A549 (cell line): ENCODE measurements around the gene DLGAP5. TPM values are rescaled to one million over a fixed set of nuclear protein-coding genes. Genes with fewer than 3 reads are reported as not detected.
A peak's percentile ranks its signal among the peaks of the same experiment; 100 is the strongest.

ENCODE experiments used
- ATAC-seq, 2 experiments: fragments of 200-7000 bp in 1 of 2; fragments of >200 bp in 1 of 2; cut with Nextera tagmentation in 1 of 2; cut with Tn5 transposase in 1 of 2; 3 replicates each; pipeline versions ENCODE4 v1.8.0 to v1.9.1; 2018 to 2020; ENCODE audit warnings: mild to moderate bottlenecking in 1 of 2, moderate library complexity in 1 of 2
- CTCF ChIA-PET: fragments of 300-600 bp; sonication (Branson Sonifier 250); formaldehyde crosslinking; extraction: SDS; loops from one replicate; lab custom pipeline; 2021; ENCODE audit warnings: antibody characterized with exemption, inconsistent platforms; lab: Yijun Ruan, JAX
- POLR2A ChIA-PET: fragments of 350-600 bp; formaldehyde crosslinking; extraction: SDS; loops from one replicate; lab custom pipeline; 2021; ENCODE audit warnings: antibody characterized with exemption, inconsistent platforms; lab: Yijun Ruan, JAX
- DNase-seq, 2 experiments: peaks; one replicate each; pipeline versions ENCODE4 v3.0.0 to v3.0.0-alpha.2; 2011 to 2016; ENCODE audit warnings: low read depth in 1 of 2, low spot score in 1 of 2
- FAIRE-seq: peaks from 2 replicates; lab custom pipeline; 2011; peaks lifted over from hg19 to GRCh38; lab: Jason Lieb, UNC
- H3K27ac ChIP-seq, 2 experiments: fragments of >200 bp; sonication (Bioruptor Twin); formaldehyde crosslinking; 3 replicates each; pipeline ENCODE4 v1.5.1; 2016 to 2017
- H3K4me1 ChIP-seq: fragments of >200 bp; sonication (Bioruptor Twin); formaldehyde crosslinking; 3 replicates; pipeline ENCODE4 v1.6.1; 2016
- H3K4me2 ChIP-seq: fragments of >200 bp; sonication (Bioruptor Twin); formaldehyde crosslinking; 3 replicates; pipeline ENCODE4 v1.6.1; 2016
- H3K4me3 ChIP-seq: fragments of >200 bp; sonication (Bioruptor Twin); formaldehyde crosslinking; 3 replicates; pipeline ENCODE4 v1.5.1; 2016
- H3K9me3 ChIP-seq: fragments of >200 bp; sonication (Bioruptor Twin); formaldehyde crosslinking; 3 replicates; pipeline ENCODE4 v1.6.1; 2016
- CBX2 ChIP-seq: fragments of 200-600 bp; sonication (generic); IDR thresholded peaks from 2 replicates; pipeline ENCODE4 v1.6.1; 2016; ENCODE audit warnings: low read depth, mild to moderate bottlenecking, borderline replicate concordance
- CBX8 ChIP-seq: fragments of 200-600 bp; sonication (generic); IDR thresholded peaks from 2 replicates; pipeline ENCODE4 v1.6.1; 2016
- CHD2 ChIP-seq: fragments of 150-350 bp; IDR thresholded peaks from 2 replicates; pipeline ENCODE4 v1.6.1; 2014; ENCODE audit warnings: low read length; ENCODE audit not compliant: partially characterized antibody
- CHD4 ChIP-seq: fragments of 200-600 bp; sonication (generic); IDR thresholded peaks from 2 replicates; pipeline ENCODE4 v1.6.1; 2016; ENCODE audit warnings: antibody characterized with exemption, mild to moderate bottlenecking, borderline replicate concordance
- EHMT2 ChIP-seq: fragments of 200-600 bp; sonication (generic); IDR thresholded peaks from 2 replicates; pipeline ENCODE4 v1.6.1; 2016; ENCODE audit warnings: antibody characterized with exemption, low read depth, mild to moderate bottlenecking, moderate library complexity
- EP300 ChIP-seq, 2 experiments: fragments of >200 bp; sonication (Bioruptor Twin); formaldehyde crosslinking; IDR thresholded peaks; 2 replicates in 1 of 2; 3 replicates in 1 of 2; pipeline ENCODE4 v1.6.1; 2016 to 2017
- ESRRA ChIP-seq: fragments of 150-350 bp; IDR thresholded peaks from 2 replicates; pipeline ENCODE4 v1.6.1; 2014; ENCODE audit warnings: mild to moderate bottlenecking, low read length, borderline replicate concordance
- FOSB ChIP-seq: fragments of 250-450 bp; sonication (Bioruptor Pico); IDR thresholded peaks from 2 replicates; pipeline ENCODE4 v1.5.0; 2020; ENCODE audit warnings: mild to moderate bottlenecking, moderate library complexity
- FOXS1 ChIP-seq: fragments of 250-450 bp; sonication (Bioruptor Pico); IDR thresholded peaks from 2 replicates; pipeline ENCODE4 v1.5.0; 2020; ENCODE audit warnings: mild to moderate bottlenecking, moderate library complexity
- HEYL ChIP-seq: fragments of 250-450 bp; sonication (Bioruptor Pico); IDR thresholded peaks from 2 replicates; pipeline ENCODE4 v1.8.0; 2021; ENCODE audit warnings: mild to moderate bottlenecking, moderate library complexity
- HOXA7 ChIP-seq: fragments of 250-450 bp; sonication (Bioruptor Pico); IDR thresholded peaks from 2 replicates; pipeline ENCODE4 v1.5.0; 2020; ENCODE audit warnings: mild to moderate bottlenecking, moderate library complexity
- HOXB13 ChIP-seq: fragments of 250-450 bp; sonication (Bioruptor Pico); IDR thresholded peaks from 2 replicates; pipeline ENCODE4 v1.5.0; 2020; ENCODE audit warnings: low read depth, mild to moderate bottlenecking, moderate library complexity
- HOXB5 ChIP-seq: fragments of 250-450 bp; sonication (Bioruptor Pico); IDR thresholded peaks from 2 replicates; pipeline ENCODE4 v1.5.0; 2020; ENCODE audit warnings: mild to moderate bottlenecking, moderate library complexity
- JUN ChIP-seq, 2 experiments: fragments of >200 bp; sonication (Bioruptor Twin); formaldehyde crosslinking; IDR thresholded peaks; 2 replicates in 1 of 2; 3 replicates in 1 of 2; pipeline ENCODE4 v1.6.1; 2016 to 2017
- JUNB ChIP-seq: fragments of >200 bp; sonication (Bioruptor Twin); formaldehyde crosslinking; IDR thresholded peaks from 2 replicates; pipeline ENCODE4 v1.6.1; 2016
- MAZ ChIP-seq: fragments of 150-350 bp; IDR thresholded peaks from 2 replicates; pipeline ENCODE4 v1.6.1; 2014; ENCODE audit warnings: antibody characterized with exemption, low read depth, low read length, borderline replicate concordance
- MYC ChIP-seq: IDR thresholded peaks from 2 replicates; pipeline ENCODE4 v1.6.1; 2012; ENCODE audit warnings: mild to moderate bottlenecking, inconsistent platforms, low read length, improper control_type of control experiment, borderline replicate concordance
- NPAS2 ChIP-seq: fragments of 250-450 bp; sonication (Bioruptor Pico); IDR thresholded peaks from 2 replicates; pipeline ENCODE4 v1.8.0; 2022; ENCODE audit warnings: mild to moderate bottlenecking, moderate library complexity, borderline replicate concordance
- POLR2A ChIP-seq: IDR thresholded peaks from 2 replicates; pipeline ENCODE4 v1.6.1; 2012; ENCODE audit warnings: mild to moderate bottlenecking, low read length
- POLR2AphosphoS2 ChIP-seq: conservative IDR thresholded peaks from 2 replicates; pipeline ENCODE4 v1.6.1; 2012; ENCODE audit warnings: low read length, improper control_type of control experiment, inconsistent platforms
- RNF2 ChIP-seq: fragments of 200-600 bp; sonication (generic); IDR thresholded peaks from 2 replicates; pipeline ENCODE4 v1.6.1; 2016; ENCODE audit warnings: low read depth, mild to moderate bottlenecking, antibody characterized with exemption, moderate library complexity, borderline replicate concordance
- SMC3 ChIP-seq: fragments of >200 bp; sonication (Bioruptor Twin); formaldehyde crosslinking; IDR thresholded peaks from 3 replicates; pipeline ENCODE4 v1.6.1; 2018; ENCODE audit warnings: inconsistent platforms
- SREBF2 ChIP-seq: fragments of 450-650 bp; IDR thresholded peaks from 2 replicates; pipeline ENCODE4 v1.6.1; 2014; ENCODE audit warnings: mild to moderate bottlenecking, moderate library complexity
- TFCP2L1 ChIP-seq: fragments of 250-450 bp; sonication (Bioruptor Pico); IDR thresholded peaks from 2 replicates; pipeline ENCODE4 v1.5.0; 2021; ENCODE audit warnings: mild to moderate bottlenecking
- TP53 ChIP-seq: fragments of 250-450 bp; sonication (Bioruptor Pico); IDR thresholded peaks from 2 replicates; pipeline ENCODE4 v1.5.0; 2021; ENCODE audit warnings: mild to moderate bottlenecking, moderate library complexity
- USF2 ChIP-seq: fragments of 450-650 bp; IDR thresholded peaks from 2 replicates; pipeline ENCODE4 v1.6.1; 2014; ENCODE audit warnings: antibody characterized with exemption
- ZFP36 ChIP-seq: fragments of 450-650 bp; IDR thresholded peaks from 2 replicates; pipeline ENCODE4 v1.6.1; 2014; ENCODE audit warnings: borderline replicate concordance; ENCODE audit not compliant: partially characterized antibody
- ZNF302 ChIP-seq: fragments of 250-450 bp; sonication (Bioruptor Pico); IDR thresholded peaks from 2 replicates; pipeline ENCODE4 v1.9.0; 2021; ENCODE audit warnings: inconsistent platforms, mild to moderate bottlenecking, moderate library complexity
- WGBS: methylation state at CpG from one replicate; pipeline ENCODE4 v1.1.6; 2017; ENCODE audit errors: missing lambda C conversion rate; 5-methylcytosine and 5-hydroxymethylcytosine counted together
- polyA plus RNA-seq, 4 experiments: library from polyadenylated mRNA; depleted of rRNA in 3 of 4; stranded (reverse); fragments of >200 nt; fragmentation: RNase III in 1 of 4; extraction: RNeasy Plus Mini Kit Qiagen cat#74134 plus additional on column Dnase treatment in 1 of 4; gene quantifications; 2 replicates in 3 of 4; 3 replicates in 1 of 4; pipeline ENCODE4 v1.2.3, GENCODE V29; 2011 to 2017
- TF ChIP-seq, protein P1 (sequence below): IDR thresholded peaks from 2 replicates; pipeline ENCODE4 v1.6.1; 2012
- TF ChIP-seq, protein P2 (sequence below): fragments of 150-350 bp; IDR thresholded peaks from 2 replicates; pipeline ENCODE4 v1.6.1; 2014; ENCODE audit warnings: low read depth, mild to moderate bottlenecking, low read length
- TF ChIP-seq, protein P3 (sequence below): IDR thresholded peaks from 2 replicates; pipeline ENCODE4 v1.6.1; 2012

Gene DLGAP5
- polyA plus RNA-seq, 2 of the 4 experiments (the other 2 are of a cell fraction) = 46.1 to 46.6 TPM

- Histone ChIP-seq H3K4me2 (no peak overlapping the region), H3K4me3 (no peak overlapping the region), H3K27ac (no peak overlapping the region), H3K4me1 (peaks cover 14% of the 10 kb centered on the region), H3K9me3 (no peaks in the 10 kb centered on the region)
- 88% methylated on average over 8 of the region's 10 CpGs for WGBS
- TF ChIP-seq EP300 (IDR thresholded peaks at IDR 0.05) (no peak), TFCP2L1 (CRISPR knock-in tag) (no peak)
- TF ChIP-seq, protein P1, sequence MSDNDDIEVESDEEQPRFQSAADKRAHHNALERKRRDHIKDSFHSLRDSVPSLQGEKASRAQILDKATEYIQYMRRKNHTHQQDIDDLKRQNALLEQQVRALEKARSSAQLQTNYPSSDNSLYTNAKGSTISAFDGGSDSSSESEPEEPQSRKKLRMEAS = no peak
- TF ChIP-seq, protein P2, sequence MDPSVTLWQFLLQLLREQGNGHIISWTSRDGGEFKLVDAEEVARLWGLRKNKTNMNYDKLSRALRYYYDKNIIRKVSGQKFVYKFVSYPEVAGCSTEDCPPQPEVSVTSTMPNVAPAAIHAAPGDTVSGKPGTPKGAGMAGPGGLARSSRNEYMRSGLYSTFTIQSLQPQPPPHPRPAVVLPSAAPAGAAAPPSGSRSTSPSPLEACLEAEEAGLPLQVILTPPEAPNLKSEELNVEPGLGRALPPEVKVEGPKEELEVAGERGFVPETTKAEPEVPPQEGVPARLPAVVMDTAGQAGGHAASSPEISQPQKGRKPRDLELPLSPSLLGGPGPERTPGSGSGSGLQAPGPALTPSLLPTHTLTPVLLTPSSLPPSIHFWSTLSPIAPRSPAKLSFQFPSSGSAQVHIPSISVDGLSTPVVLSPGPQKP = no peak
- peak in 1 of 2 experiments; percentile 18; a peak in 1 of 6 replicates for ATAC-seq
- no peak for DNase-seq
- ChIA-PET CTCF (no interaction called here), POLR2A (no interaction called here)
- no peak for FAIRE-seq
Observed at GRCh38 chr14:55111122-55111708, 80.2 kb downstream of the DLGAP5 start.

DNA sequence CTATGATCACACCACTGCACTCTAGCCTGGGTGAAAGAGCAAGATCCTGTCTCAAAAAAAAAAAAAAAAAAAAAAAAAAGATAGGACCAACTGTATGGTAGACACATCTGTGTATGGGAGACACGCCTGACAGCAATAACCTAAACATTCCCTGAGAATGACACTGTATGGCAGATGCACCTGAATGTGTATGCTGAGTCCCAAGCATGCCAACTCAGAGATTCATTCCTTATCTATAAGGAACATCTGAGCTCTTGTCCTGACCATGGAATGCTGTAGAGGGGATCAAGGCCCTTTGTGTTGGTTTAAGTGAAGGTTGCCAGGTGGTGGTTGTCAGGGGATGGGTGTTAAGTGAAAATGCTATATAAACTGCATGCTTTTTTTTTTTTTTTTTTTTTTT, 81.5 kb downstream of the DLGAP5 start:
- Histone ChIP-seq H3K4me3 (no peak overlapping the region), H3K4me2 (no peak overlapping the region), H3K9me3 (peaks cover under 1% of the 10 kb centered on the region; the same call in 1 of the 3 replicates), H3K4me1 (peaks cover 14% of the 10 kb centered on the region), H3K27ac (no peak overlapping the region)
- DNase-seq (no peak), ATAC-seq (no peak), FAIRE-seq (no peak)
- CTCF ChIA-PET = interaction anchor here (1.1 to 1.3 kb wide), 4 partner anchors 10 to 51 kb away, joined by 3 to 5 read pairs (median 4); no protein-coding TSS in a partner anchor
- POLR2A ChIA-PET = interaction anchor here (1.3 kb wide), 1 partner anchor 20 kb away, joined by 3 read pairs; the partner anchor contains the start of gene LGALS3
- TF ChIP-seq NPAS2 = no peak
- TF ChIP-seq ZFP36 = no peak
- TF ChIP-seq HOXB5 = no peak
- TF ChIP-seq HOXA7 (CRISPR knock-in tag) = no peak
- TF ChIP-seq USF2 = no peak
- no peak for TF ChIP-seq HEYL (CRISPR knock-in tag)
- no peak for TF ChIP-seq ESRRA
- no peak for TF ChIP-seq CBX2
- no peak for TF ChIP-seq CHD2
- TF ChIP-seq, protein P1 = no peak
- no peak for TF ChIP-seq POLR2A
- TF ChIP-seq MYC = no peak
- no peak for TF ChIP-seq SMC3
- TF ChIP-seq CHD4 = no peak
- 87% methylated on average over 1 of the region's 1 CpG for WGBS

GRCh38 chr14:55107766-55108554, 83.4 kb downstream of the DLGAP5 start:
- peaks cover 24% of the 10 kb centered on the region for H3K4me1 ChIP-seq
- H3K4me2 ChIP-seq = peak overlapping the region; percentile 40
- CTCF ChIA-PET = interaction anchor here (0.6 to 2.5 kb wide), 2 partner anchors 24 to 53 kb away, joined by 3 to 9 read pairs; no protein-coding TSS in a partner anchor
- TF ChIP-seq EP300 (IDR thresholded peaks at IDR 0.05) (no peak), FOXS1 (CRISPR knock-in tag) (peak; percentile 72; the same call in 1 of the 2 replicates), TFCP2L1 (CRISPR knock-in tag) (no peak), MYC (no peak; the same call in 1 of the 2 replicates), SREBF2 (no peak), CBX8 (no peak), HOXB13 (CRISPR knock-in tag) (peak; percentile 53; the same call in 1 of the 2 replicates), NPAS2 (peak; percentile 92), MAZ (no peak), RNF2 (no peak), EHMT2 (no peak), TP53 (CRISPR knock-in tag) (no peak), FOSB (CRISPR knock-in tag) (no peak), ZNF302 (CRISPR knock-in tag) (peak; percentile 94), JUN (IDR thresholded peaks at IDR 0.05) (0 out of 5 replicates have a peak, but pooled peaks of 1 of the 2 experiments have one; percentile 35), POLR2AphosphoS2 (no peak), JUNB (0 out of 2 replicates have a peak, but pooled peaks have one; percentile 20)
- TF ChIP-seq, protein P3, sequence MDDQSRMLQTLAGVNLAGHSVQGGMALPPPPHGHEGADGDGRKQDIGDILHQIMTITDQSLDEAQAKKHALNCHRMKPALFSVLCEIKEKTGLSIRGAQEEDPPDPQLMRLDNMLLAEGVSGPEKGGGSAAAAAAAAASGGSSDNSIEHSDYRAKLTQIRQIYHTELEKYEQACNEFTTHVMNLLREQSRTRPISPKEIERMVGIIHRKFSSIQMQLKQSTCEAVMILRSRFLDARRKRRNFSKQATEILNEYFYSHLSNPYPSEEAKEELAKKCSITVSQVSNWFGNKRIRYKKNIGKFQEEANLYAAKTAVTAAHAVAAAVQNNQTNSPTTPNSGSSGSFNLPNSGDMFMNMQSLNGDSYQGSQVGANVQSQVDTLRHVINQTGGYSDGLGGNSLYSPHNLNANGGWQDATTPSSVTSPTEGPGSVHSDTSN = no peak

More at GRCh38 chr14:55107766-55108554, 83.4 kb downstream of the DLGAP5 start:
- H3K9me3 ChIP-seq = peaks cover 11% of the 10 kb centered on the region
- ATAC-seq (peak; percentile 75 to 76), DNase-seq (peak; percentile 71 to 82), FAIRE-seq (no peak)
- 47% methylated on average over 19 of the region's 19 CpGs for WGBS
- no peak overlapping the region for H3K4me3 ChIP-seq
- POLR2A ChIA-PET = interaction anchor here (1.2 to 1.7 kb wide), 2 partner anchors 21 to 57 kb away, joined by 4 to 20 read pairs; partner anchors contain the start of genes LGALS3 and MAPK1IP1L
- H3K27ac ChIP-seq = peak overlapping the region; percentile 79 to 87
